ENCODE results near the gene TMBIM1. TPM values are rescaled to one million over a fixed set of nuclear protein-coding genes. Genes with fewer than 3 reads are reported as not detected.

Gene TMBIM1
- total and polyA plus RNA-seq, 9 of the 15 experiments (the other 6 are each of a cell fraction or from before 2014, with no cell fraction given), result 14.2 to 105 (median 47.0) TPM

DNA sequence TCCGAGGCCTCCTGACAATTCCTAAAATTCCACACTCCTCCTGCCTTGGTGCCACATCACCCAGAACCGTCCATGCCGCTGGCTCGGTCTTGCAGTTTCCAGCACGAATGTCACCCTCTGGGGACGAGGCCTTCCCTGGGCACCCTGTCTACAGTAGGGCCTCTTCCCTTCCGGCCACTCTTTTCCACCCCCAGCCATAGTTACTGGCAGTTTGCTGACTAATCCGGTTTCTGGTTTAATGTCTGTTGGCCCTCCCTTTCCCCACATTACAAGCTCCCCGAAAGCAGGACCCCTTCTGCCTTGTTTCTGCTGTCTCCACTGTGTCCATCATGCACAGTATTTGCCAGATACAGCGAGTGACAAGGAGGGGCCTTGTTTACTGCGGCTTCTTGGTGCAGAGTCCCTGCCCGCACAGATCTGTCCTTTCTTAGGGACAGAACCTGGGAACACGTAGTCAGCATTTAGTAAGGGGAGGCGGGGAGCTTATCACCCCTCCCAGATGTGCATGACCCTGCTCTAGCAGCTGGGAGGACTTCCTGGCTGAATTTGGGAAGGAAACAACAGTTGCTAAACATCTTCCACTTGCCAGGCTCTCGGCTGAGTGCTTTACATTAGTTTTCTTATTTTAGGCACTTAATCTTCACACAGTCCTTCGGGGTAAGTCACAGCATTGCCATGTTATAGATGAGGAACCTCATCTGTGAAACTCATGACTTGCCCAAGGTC, 40.8 kb upstream of the TMBIM1 start (continued):
- TF ChIP-seq, protein P1, sequence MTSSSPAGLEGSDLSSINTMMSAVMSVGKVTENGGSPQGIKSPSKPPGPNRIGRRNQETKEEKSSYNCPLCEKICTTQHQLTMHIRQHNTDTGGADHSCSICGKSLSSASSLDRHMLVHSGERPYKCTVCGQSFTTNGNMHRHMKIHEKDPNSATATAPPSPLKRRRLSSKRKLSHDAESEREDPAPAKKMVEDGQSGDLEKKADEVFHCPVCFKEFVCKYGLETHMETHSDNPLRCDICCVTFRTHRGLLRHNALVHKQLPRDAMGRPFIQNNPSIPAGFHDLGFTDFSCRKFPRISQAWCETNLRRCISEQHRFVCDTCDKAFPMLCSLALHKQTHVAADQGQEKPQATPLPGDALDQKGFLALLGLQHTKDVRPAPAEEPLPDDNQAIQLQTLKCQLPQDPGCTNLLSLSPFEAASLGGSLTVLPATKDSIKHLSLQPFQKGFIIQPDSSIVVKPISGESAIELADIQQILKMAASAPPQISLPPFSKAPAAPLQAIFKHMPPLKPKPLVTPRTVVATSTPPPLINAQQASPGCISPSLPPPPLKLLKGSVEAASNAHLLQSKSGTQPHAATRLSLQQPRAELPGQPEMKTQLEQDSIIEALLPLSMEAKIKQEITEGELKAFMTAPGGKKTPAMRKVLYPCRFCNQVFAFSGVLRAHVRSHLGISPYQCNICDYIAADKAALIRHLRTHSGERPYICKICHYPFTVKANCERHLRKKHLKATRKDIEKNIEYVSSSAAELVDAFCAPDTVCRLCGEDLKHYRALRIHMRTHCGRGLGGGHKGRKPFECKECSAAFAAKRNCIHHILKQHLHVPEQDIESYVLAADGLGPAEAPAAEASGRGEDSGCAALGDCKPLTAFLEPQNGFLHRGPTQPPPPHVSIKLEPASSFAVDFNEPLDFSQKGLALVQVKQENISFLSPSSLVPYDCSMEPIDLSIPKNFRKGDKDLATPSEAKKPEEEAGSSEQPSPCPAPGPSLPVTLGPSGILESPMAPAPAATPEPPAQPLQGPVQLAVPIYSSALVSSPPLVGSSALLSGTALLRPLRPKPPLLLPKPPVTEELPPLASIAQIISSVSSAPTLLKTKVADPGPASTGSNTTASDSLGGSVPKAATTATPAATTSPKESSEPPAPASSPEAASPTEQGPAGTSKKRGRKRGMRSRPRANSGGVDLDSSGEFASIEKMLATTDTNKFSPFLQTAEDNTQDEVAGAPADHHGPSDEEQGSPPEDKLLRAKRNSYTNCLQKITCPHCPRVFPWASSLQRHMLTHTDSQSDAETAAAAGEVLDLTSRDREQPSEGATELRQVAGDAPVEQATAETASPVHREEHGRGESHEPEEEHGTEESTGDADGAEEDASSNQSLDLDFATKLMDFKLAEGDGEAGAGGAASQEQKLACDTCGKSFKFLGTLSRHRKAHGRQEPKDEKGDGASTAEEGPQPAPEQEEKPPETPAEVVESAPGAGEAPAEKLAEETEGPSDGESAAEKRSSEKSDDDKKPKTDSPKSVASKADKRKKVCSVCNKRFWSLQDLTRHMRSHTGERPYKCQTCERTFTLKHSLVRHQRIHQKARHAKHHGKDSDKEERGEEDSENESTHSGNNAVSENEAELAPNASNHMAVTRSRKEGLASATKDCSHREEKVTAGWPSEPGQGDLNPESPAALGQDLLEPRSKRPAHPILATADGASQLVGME (CRISPR knock-in tag; IDR thresholded peaks at IDR 0.05), result no peak
- peak; percentile 57 for TF ChIP-seq NCOA1 (IDR thresholded peaks at IDR 0.05; ENCODE audit: low read depth)
- no peak for TF ChIP-seq ZBTB1 (CRISPR knock-in tag; IDR thresholded peaks at IDR 0.05; ENCODE audit: borderline replicate concordance, low read depth)
- TF ChIP-seq MCM2 (IDR thresholded peaks at IDR 0.05; ENCODE audit: low read depth), result no peak
- TF ChIP-seq ELF1 (tag; IDR thresholded peaks at IDR 0.05), result peak; percentile 52; the same call in 1 of the 2 replicates
- TF ChIP-seq, protein P2, sequence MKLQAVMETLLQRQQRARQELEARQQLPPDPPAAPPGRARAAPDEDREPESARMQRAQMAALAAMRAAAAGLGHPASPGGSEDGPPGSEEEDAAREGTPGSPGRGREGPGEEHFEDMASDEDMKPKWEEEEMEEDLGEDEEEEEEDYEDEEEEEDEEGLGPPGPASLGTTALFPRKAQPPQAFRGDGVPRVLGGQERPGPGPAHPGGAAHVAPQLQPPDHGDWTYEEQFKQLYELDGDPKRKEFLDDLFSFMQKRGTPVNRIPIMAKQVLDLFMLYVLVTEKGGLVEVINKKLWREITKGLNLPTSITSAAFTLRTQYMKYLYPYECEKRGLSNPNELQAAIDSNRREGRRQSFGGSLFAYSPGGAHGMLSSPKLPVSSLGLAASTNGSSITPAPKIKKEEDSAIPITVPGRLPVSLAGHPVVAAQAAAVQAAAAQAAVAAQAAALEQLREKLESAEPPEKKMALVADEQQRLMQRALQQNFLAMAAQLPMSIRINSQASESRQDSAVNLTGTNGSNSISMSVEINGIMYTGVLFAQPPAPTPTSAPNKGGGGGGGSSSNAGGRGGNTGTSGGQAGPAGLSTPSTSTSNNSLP (IDR thresholded peaks at IDR 0.05; ENCODE audit: borderline replicate concordance, low read depth, low read length), result no peak
- no peak for TF ChIP-seq POLR3G (IDR thresholded peaks at IDR 0.05; ENCODE audit: extremely low read depth, insufficient read length, insufficient replicate concordance)
- TF ChIP-seq ZC3H11A (IDR thresholded peaks at IDR 0.05; ENCODE audit: low read depth, low read length), result no peak
- TF ChIP-seq BACH1 (tag; IDR thresholded peaks at IDR 0.05), result no peak; the same call in 1 of the 2 replicates
- TF ChIP-seq, protein P3, sequence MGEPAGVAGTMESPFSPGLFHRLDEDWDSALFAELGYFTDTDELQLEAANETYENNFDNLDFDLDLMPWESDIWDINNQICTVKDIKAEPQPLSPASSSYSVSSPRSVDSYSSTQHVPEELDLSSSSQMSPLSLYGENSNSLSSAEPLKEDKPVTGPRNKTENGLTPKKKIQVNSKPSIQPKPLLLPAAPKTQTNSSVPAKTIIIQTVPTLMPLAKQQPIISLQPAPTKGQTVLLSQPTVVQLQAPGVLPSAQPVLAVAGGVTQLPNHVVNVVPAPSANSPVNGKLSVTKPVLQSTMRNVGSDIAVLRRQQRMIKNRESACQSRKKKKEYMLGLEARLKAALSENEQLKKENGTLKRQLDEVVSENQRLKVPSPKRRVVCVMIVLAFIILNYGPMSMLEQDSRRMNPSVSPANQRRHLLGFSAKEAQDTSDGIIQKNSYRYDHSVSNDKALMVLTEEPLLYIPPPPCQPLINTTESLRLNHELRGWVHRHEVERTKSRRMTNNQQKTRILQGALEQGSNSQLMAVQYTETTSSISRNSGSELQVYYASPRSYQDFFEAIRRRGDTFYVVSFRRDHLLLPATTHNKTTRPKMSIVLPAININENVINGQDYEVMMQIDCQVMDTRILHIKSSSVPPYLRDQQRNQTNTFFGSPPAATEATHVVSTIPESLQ (CRISPR knock-in tag; IDR thresholded peaks at IDR 0.05), result no peak
- no peak for TF ChIP-seq WHSC1 (IDR thresholded peaks at IDR 0.05; ENCODE audit: low read length)
- no peak for TF ChIP-seq MBD2 (IDR thresholded peaks at IDR 0.05; ENCODE audit: borderline replicate concordance, low read depth)
- TF ChIP-seq DIDO1 (tag; IDR thresholded peaks at IDR 0.05; ENCODE audit: low read depth), result no peak
- no peak for TF ChIP-seq HSF4 (CRISPR knock-in tag; IDR thresholded peaks at IDR 0.05; ENCODE audit: borderline replicate concordance)
- TF ChIP-seq ZNF436 (CRISPR knock-in tag; IDR thresholded peaks at IDR 0.05), result no peak
- TF ChIP-seq SLC30A9 (CRISPR knock-in tag; IDR thresholded peaks at IDR 0.05), result no peak
- peak; percentile 53; the same call in 1 of the 2 replicates for TF ChIP-seq JUND (IDR thresholded peaks at IDR 0.05; ENCODE audit: borderline replicate concordance, low read depth, low read length)
- TF ChIP-seq JUND (tag; IDR thresholded peaks at IDR 0.05; ENCODE audit: borderline replicate concordance, low read depth, low read length), result peak; percentile 63; the same call in 1 of the 3 replicates
